Measurements from ENCODE around the gene LARGE1.

The LARGE1 gene

GRCh38 chr22:33538277-33538885 is 381.9 kb downstream of the LARGE1 start:
- no peak for TF ChIP-seq ZFX (IDR thresholded peaks at IDR 0.05; ENCODE audit: borderline replicate concordance)
- TF ChIP-seq CTCF (IDR thresholded peaks at IDR 0.05), result no peak
- no peak overlapping the region; the same call in 1 of the 2 replicates for H3K27ac ChIP-seq

- peak overlapping the region; percentile 41; the same call in 1 of the 2 replicates for H3K27ac ChIP-seq
These were observed 383.2 kb downstream of the LARGE1 start for GRCh38 chr22:33537059-33537458.

GRCh38 chr22:33535937-33536875 is 384.1 kb downstream of the LARGE1 start:
- peak overlapping the region; percentile 41; the same call in 1 of the 2 replicates for H3K27ac ChIP-seq

More at GRCh38 chr22:33537059-33537458, 383.2 kb downstream of the LARGE1 start:
- TF ChIP-seq ZFX (IDR thresholded peaks at IDR 0.05; ENCODE audit: borderline replicate concordance), result no peak
- TF ChIP-seq CTCF (IDR thresholded peaks at IDR 0.05), result no peak

GRCh38 chr22:33529424-33530113 is 390.7 kb downstream of the LARGE1 start:
- no peak for TF ChIP-seq CTCF (IDR thresholded peaks at IDR 0.05)
- TF ChIP-seq ZFX (IDR thresholded peaks at IDR 0.05; ENCODE audit: borderline replicate concordance), result no peak
- H3K27ac ChIP-seq, result no peak overlapping the region

More at GRCh38 chr22:33535937-33536875, 384.1 kb downstream of the LARGE1 start:
- TF ChIP-seq CTCF (IDR thresholded peaks at IDR 0.05), result no peak
- TF ChIP-seq ZFX (IDR thresholded peaks at IDR 0.05; ENCODE audit: borderline replicate concordance), result no peak

GRCh38 chr22:33528183-33528582 is 392.1 kb downstream of the LARGE1 start:
- no peak overlapping the region for H3K27ac ChIP-seq
- TF ChIP-seq CTCF (IDR thresholded peaks at IDR 0.05) (no peak), ZFX (IDR thresholded peaks at IDR 0.05; ENCODE audit: borderline replicate concordance) (no peak)

GRCh38 chr22:33526434-33527107 is 393.7 kb downstream of the LARGE1 start:
- H3K27ac ChIP-seq, result no peak overlapping the region
- TF ChIP-seq ZFX (IDR thresholded peaks at IDR 0.05; ENCODE audit: borderline replicate concordance) (no peak), CTCF (IDR thresholded peaks at IDR 0.05) (no peak)
